HCT116 (cell line): ENCODE data around the gene ANKMY2. TPM values are rescaled to one million over a fixed set of nuclear protein-coding genes. Genes with fewer than 3 reads are reported as not detected.

Source experiments
- ATAC-seq: fragments of 200-7000 bp; cut with Tn5 transposase; 2 replicates; pipeline ENCODE4 v1.9.1; 2020; ENCODE audit warnings: mild to moderate bottlenecking, moderate library complexity
- BruUV-seq: library from RNA; stranded (reverse); fragments of 400-500 nt; replicated peaks from 2 replicates; lab custom pipeline; 2021; lab: Mats Ljungman, UMichigan
- CTCF ChIA-PET: fragments of 300-600 bp; sonication (Branson Sonifier 250); formaldehyde crosslinking; loops from one replicate; lab custom pipeline; 2021; ENCODE audit warnings: antibody characterized with exemption; lab: Charles Lee
- POLR2A ChIA-PET: fragments of 300-600, 350-600 bp; sonication (Branson Sonifier 250); formaldehyde crosslinking; loops from one replicate; lab custom pipeline; 2021; ENCODE audit warnings: antibody characterized with exemption; lab: Charles Lee
- RAD21 ChIA-PET, 2 experiments: fragments of 300-600 bp; sonication (Branson Sonifier 250); formaldehyde crosslinking; loops; one replicate each; lab custom pipeline; 2023; ENCODE audit warnings: low total read pairs in 2 of 2; ENCODE audit not compliant: uncharacterized antibody in 2 of 2, unreplicated experiment in 2 of 2, low non-redundant PET in 1 of 2; lab: Charles Lee
- DNase-seq: peaks from one replicate; pipeline ENCODE4 v3.0.0-alpha.2; 2010; ENCODE audit warnings: low read depth, low spot score
- H2AFZ ChIP-seq: fragments of 200-600 bp; shearing (Covaris generic), sonication (generic); 2 replicates; pipeline ENCODE4 v1.6.1; 2017; ENCODE audit warnings: low read depth, mixed run types, mixed read lengths, antibody characterized with exemption, low read length; ENCODE audit not compliant: poor library complexity, severe bottlenecking
- H3K27ac ChIP-seq: 2 replicates; pipeline ENCODE4 v1.5.1; 2012; ENCODE audit warnings: low read depth, low read length
- H3K27me3 ChIP-seq: fragments of 200-600 bp; sonication (generic); 2 replicates; pipeline ENCODE4 v1.6.1; 2016; ENCODE audit warnings: mixed run types, low read length, mixed read lengths; ENCODE audit not compliant: insufficient read depth
- H3K36me3 ChIP-seq, 2 experiments: fragments of 200-500 bp in 1 of 2; fragments of 200-600 bp in 1 of 2; sonication (Bioruptor generic) in 1 of 2; sonication (generic) in 1 of 2; 2 replicates each; pipeline versions ENCODE4 v1.5.1 to v1.6.1; 2014 to 2016; ENCODE audit warnings: low read length in 2 of 2, inconsistent platforms in 1 of 2, mixed read lengths in 1 of 2, mixed run types in 1 of 2; ENCODE audit not compliant: insufficient read depth in 2 of 2, control insufficient read depth in 1 of 2
- H3K4me1 ChIP-seq, 2 experiments: fragments of 200-600 bp in 1 of 2; sonication (generic) in 1 of 2; 2 replicates each; pipeline versions ENCODE4 v1.5.1 to v1.6.1; 2012 to 2017; ENCODE audit warnings: low read length in 2 of 2, inconsistent platforms in 1 of 2, mild to moderate bottlenecking in 1 of 2, mixed read lengths in 1 of 2, mixed run types in 1 of 2, moderate library complexity in 1 of 2; ENCODE audit not compliant: insufficient read depth in 2 of 2, control insufficient read depth in 1 of 2
- H3K4me2 ChIP-seq: fragments of 200-600 bp; sonication (generic); 2 replicates; pipeline ENCODE4 v1.6.1; 2017; ENCODE audit warnings: mixed run types, low read length, mixed read lengths
- H3K4me3 ChIP-seq, 2 experiments: fragments of 200-600 bp in 1 of 2; sonication (generic) in 1 of 2; replicated peaks in 1 of 2; 2 replicates each; pipeline ENCODE4 v1.5.1; 2011 to 2016; ENCODE audit warnings: low read length in 2 of 2, control low read depth in 1 of 2, low read depth in 1 of 2, mild to moderate bottlenecking in 1 of 2, mixed read lengths in 1 of 2, mixed run types in 1 of 2
- H3K79me2 ChIP-seq: fragments of 200-600 bp; sonication (generic); 2 replicates; pipeline ENCODE4 v1.6.1; 2017; ENCODE audit warnings: mild to moderate bottlenecking, mixed run types, low read length, moderate library complexity, mixed read lengths; ENCODE audit not compliant: insufficient read depth
- H3K9ac ChIP-seq: fragments of 200-600 bp; sonication (generic); 2 replicates; pipeline ENCODE4 v1.6.1; 2016; ENCODE audit warnings: low read length, mixed read lengths
- H3K9me2 ChIP-seq: fragments of 200-600 bp; sonication (generic), shearing (Covaris generic); 2 replicates; pipeline ENCODE4 v1.6.1; 2017; ENCODE audit warnings: mixed run types, mild to moderate bottlenecking, moderate library complexity; ENCODE audit not compliant: insufficient read depth
- H3K9me3 ChIP-seq, 2 experiments: fragments of 200-500 bp in 1 of 2; fragments of 200-600 bp in 1 of 2; sonication (Bioruptor generic) in 1 of 2; sonication (generic) in 1 of 2; 2 replicates each; pipeline ENCODE4 v1.6.1; 2014 to 2017; ENCODE audit warnings: low read length in 2 of 2, mixed read lengths in 2 of 2, inconsistent platforms in 1 of 2, low read depth in 1 of 2, mild to moderate bottlenecking in 1 of 2, mixed run types in 1 of 2, moderate library complexity in 1 of 2; ENCODE audit not compliant: control insufficient read depth in 1 of 2, insufficient read depth in 1 of 2
- H4K20me1 ChIP-seq: fragments of 200-600 bp; sonication (generic), shearing (Covaris generic); 2 replicates; pipeline ENCODE4 v1.6.1; 2017; ENCODE audit warnings: mixed run types, mild to moderate bottlenecking, moderate library complexity; ENCODE audit not compliant: insufficient read depth
- CBX3 ChIP-seq: IDR thresholded peaks from 2 replicates; pipeline ENCODE4 v1.6.1; 2012; ENCODE audit warnings: low read depth
- CEBPB ChIP-seq: IDR thresholded peaks from 2 replicates; pipeline ENCODE4 v1.6.1; 2012; ENCODE audit warnings: low read depth
- CTCF ChIP-seq, 3 experiments: fragments of 200-600 bp in 1 of 3; sonication (generic) in 1 of 3; IDR thresholded peaks in 2 of 3; conservative IDR thresholded peaks in 1 of 3; 2 replicates each; pipeline ENCODE4 v1.5.1; 2012 to 2017; ENCODE audit warnings: low read depth in 2 of 3, low read length in 2 of 3, antibody characterized with exemption in 1 of 3, borderline replicate concordance in 1 of 3, control low read depth in 1 of 3, mild to moderate bottlenecking in 1 of 3, mixed read lengths in 1 of 3, mixed run types in 1 of 3, moderate library complexity in 1 of 3; ENCODE audit not compliant: insufficient read depth in 1 of 3
- EGR1 ChIP-seq: IDR thresholded peaks from 2 replicates; pipeline ENCODE4 v1.6.1; 2012; ENCODE audit warnings: low read depth
- EZH2 ChIP-seq: fragments of 200-600 bp; sonication (generic); IDR thresholded peaks from 2 replicates; pipeline ENCODE4 v1.6.1; 2017; ENCODE audit warnings: antibody characterized with exemption, mixed run types
- JUND ChIP-seq: IDR thresholded peaks from 2 replicates; pipeline ENCODE4 v1.6.1; 2012
- MAX ChIP-seq: IDR thresholded peaks from 2 replicates; pipeline ENCODE4 v1.6.1; 2012
- POLR2AphosphoS5 ChIP-seq: IDR thresholded peaks from 2 replicates; pipeline ENCODE4 v1.6.1; 2011; ENCODE audit warnings: mild to moderate bottlenecking, low read depth, low read length, moderate library complexity
- RAD21 ChIP-seq: IDR thresholded peaks from 2 replicates; pipeline ENCODE4 v1.6.1; 2012; ENCODE audit warnings: low read depth, mild to moderate bottlenecking
- SIN3A ChIP-seq: IDR thresholded peaks from 2 replicates; pipeline ENCODE4 v1.6.1; 2012; ENCODE audit warnings: low read depth
- SP1 ChIP-seq: IDR thresholded peaks from 2 replicates; pipeline ENCODE4 v1.6.1; 2012; ENCODE audit warnings: low read depth
- ZNF274 ChIP-seq: fragments of 200-500 bp; sonication (Bioruptor generic); IDR thresholded peaks from 2 replicates; pipeline ENCODE4 v1.6.1; 2014; ENCODE audit warnings: mild to moderate bottlenecking, low read depth, low read length, inconsistent platforms
- intact Hi-C: fragments of 100-400 bp; cut with micrococcal nuclease; formaldehyde crosslinking; loops from 2 replicates; pipeline ENCODE4 v1.10.0; 2022
- total RNA-seq: library from RNA; stranded (reverse); gene quantifications from one replicate; pipeline ENCODE4 v1.2.1, GENCODE V29; 2021; ENCODE audit not compliant: unreplicated experiment

ANKMY2 gene
- total RNA-seq, 1 experiment from 2014 or later, result 24.9 TPM

- H4K20me1 ChIP-seq, result no peaks in the 10 kb centered on the region
- RAD21 ChIA-PET, result no interaction called here
- H3K4me1 ChIP-seq, result no peaks in the 10 kb centered on the region
- H3K9ac ChIP-seq, result no peak overlapping the region
- H3K4me2 ChIP-seq, result no peak overlapping the region
- H3K79me2 ChIP-seq, result no peaks in the 10 kb centered on the region
- POLR2A ChIA-PET, result no interaction called here
- no peaks in the 10 kb centered on the region for H3K27me3 ChIP-seq
- no peak for ATAC-seq
- H3K36me3 ChIP-seq, result peaks cover 0 to 30% of the 10 kb centered on the region in 2 experiments; a peak in 2 of 4 replicates
- no peaks in the 10 kb centered on the region for H3K9me3 ChIP-seq
- no TSS peak for BruUV-seq
- intact Hi-C loops, result no loop called here
- CTCF ChIA-PET, result no interaction called here
- H2AFZ ChIP-seq, result no peak overlapping the region
- no peaks in the 10 kb centered on the region for H3K9me2 ChIP-seq
- DNase-seq, result no peak
- H3K4me3 ChIP-seq, result no peak overlapping the region
- TF ChIP-seq MAX (no peak), SP1 (no peak), SIN3A (no peak), JUND (no peak), CBX3 (no peak), POLR2AphosphoS5 (no peak), EGR1 (no peak), ZNF274 (no peak), CEBPB (no peak), EZH2 (no peak)
- no peak overlapping the region for H3K27ac ChIP-seq
Observed at GRCh38 chr7:16606704-16607103, 38.9 kb downstream of the ANKMY2 start.

- H3K9ac ChIP-seq, result no peak overlapping the region
- H3K4me3 ChIP-seq, result no peak overlapping the region
- no TSS peak for BruUV-seq
- ATAC-seq (0 out of 2 replicates have a peak, but pooled peaks have one; percentile 47), DNase-seq (no peak)
- no peaks in the 10 kb centered on the region for H3K9me2 ChIP-seq
- no peaks in the 10 kb centered on the region for H3K9me3 ChIP-seq
- POLR2A ChIA-PET, result no interaction called here
- H3K27me3 ChIP-seq, result no peaks in the 10 kb centered on the region
- H3K27ac ChIP-seq, result no peak overlapping the region
- RAD21 ChIA-PET, result no interaction called here
- no peaks in the 10 kb centered on the region for H4K20me1 ChIP-seq
- H3K36me3 ChIP-seq, result peaks cover 8 to 28% of the 10 kb centered on the region in 2 experiments; a peak in 3 of 4 replicates
- TF ChIP-seq RAD21 (peak; percentile 49), CTCF (IDR thresholded peaks at IDR 0.05 in 2 of 3, conservative IDR thresholded peaks at IDR 0.05 in 1 of 3; ENCODE audit: borderline replicate concordance in 1 of 3, insufficient read depth in 1 of 3, low read depth in 2 of 3, low read length in 2 of 3) (peak; percentile 16 to 33 (median 19); a peak in 3 of 6 replicates), CBX3 (no peak)
- H3K79me2 ChIP-seq, result no peaks in the 10 kb centered on the region
- H3K4me2 ChIP-seq, result no peak overlapping the region
- H2AFZ ChIP-seq, result no peak overlapping the region
- CTCF ChIA-PET, result no interaction called here
- no peaks in the 10 kb centered on the region for H3K4me1 ChIP-seq
- intact Hi-C loops, result loop anchor here (1.0 kb wide), 1 partner anchor 314 kb away; no protein-coding TSS in a partner anchor
Observed at GRCh38 chr7:16604054-16604453, 41.5 kb downstream of the ANKMY2 start.
